Measurements from ENCODE around the gene PTPRD.

GRCh38 chr9:9341203-9341602, 1271.6 kb downstream of the PTPRD start:
- TF ChIP-seq CTCF (IDR thresholded peaks at IDR 0.05 in 8 of 11, conservative IDR thresholded peaks at IDR 0.05 in 3 of 11) (no peak), POLR2AphosphoS5 (IDR thresholded peaks at IDR 0.05) (no peak)
